HG03095 (cell line): ENCODE measurements around the gene PANX2.
"Not testable (repeated sequence)": the region's sequence is repeated elsewhere in the genome, so short reads cannot be mapped to it uniquely, and the experiment has no call there.

Source experiments
- ATAC-seq: cut with Tn5 transposase; IDR thresholded peaks from one replicate; pipeline ENCODE4 v1.9.1; 2021; ENCODE audit warnings: moderate library complexity; ENCODE audit not compliant: unreplicated experiment

PANX2 gene

DNA sequence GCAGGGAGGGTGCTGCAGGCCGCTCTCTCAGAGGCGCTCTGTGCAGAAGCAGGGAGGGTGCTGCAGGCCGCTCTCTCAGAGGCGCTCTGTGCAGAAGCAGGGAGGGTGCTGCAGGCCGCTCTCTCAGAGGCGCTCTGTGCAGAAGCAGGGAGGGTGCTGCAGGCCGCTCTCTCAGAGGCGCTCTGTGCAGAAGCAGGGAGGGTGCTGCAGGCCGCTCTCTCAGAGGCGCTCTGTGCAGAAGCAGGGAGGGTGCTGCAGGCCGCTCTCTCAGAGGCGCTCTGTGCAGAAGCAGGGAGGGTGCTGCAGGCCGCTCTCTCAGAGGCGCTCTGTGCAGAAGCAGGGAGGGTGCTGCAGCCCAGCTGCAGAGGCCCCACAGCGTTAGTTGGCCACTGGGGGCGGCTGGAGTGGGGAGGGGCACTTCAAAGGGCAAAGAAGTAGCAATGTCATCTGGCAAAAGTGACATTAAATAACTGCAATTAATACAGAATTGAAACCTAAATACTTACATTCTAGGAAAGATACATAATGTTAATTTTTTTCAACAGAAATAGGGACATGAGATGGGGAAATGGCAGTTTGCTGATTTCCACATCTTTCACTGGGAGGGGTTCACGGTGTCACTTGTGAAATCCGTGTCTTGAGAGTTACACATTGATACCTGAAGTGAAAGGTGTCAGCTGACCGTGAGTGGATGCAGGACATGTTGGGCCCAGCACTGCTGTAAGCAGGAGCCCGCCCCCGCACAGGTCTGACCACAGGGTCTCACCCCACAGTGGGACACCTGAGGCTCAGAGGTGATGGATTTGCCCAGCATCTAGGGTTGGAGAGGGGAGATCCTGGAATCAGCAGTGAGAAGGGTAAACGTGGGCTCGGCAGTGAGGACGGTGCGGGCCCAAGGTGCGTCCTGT, 23.0 kb upstream of the PANX2 start:
- not testable (repeated sequence) for ATAC-seq

DNA sequence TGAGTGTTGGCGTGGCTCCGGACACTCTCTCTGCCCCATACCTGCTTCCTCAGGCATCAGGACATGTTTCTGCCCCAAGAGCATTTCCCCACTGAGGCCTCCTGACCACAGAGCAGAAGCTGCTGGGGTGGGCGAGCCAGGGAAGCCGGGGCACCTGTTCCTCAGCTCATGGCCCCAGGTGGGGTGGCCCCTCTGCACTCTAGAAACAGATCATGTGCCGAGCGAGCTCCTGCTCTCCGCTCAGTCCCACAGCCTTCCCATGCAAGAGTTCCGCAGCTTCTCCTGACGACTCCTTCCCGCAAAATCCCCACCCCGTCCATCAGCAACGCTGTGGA, 22.4 kb upstream of the PANX2 start:
- ATAC-seq = no peak

GRCh38 chr22:50148991-50149721, 21.4 kb upstream of the PANX2 start:
- no peak for ATAC-seq

- ATAC-seq = no peak
Measured at GRCh38 chr22:50150161-50151129, 20.1 kb upstream of the PANX2 start.

DNA sequence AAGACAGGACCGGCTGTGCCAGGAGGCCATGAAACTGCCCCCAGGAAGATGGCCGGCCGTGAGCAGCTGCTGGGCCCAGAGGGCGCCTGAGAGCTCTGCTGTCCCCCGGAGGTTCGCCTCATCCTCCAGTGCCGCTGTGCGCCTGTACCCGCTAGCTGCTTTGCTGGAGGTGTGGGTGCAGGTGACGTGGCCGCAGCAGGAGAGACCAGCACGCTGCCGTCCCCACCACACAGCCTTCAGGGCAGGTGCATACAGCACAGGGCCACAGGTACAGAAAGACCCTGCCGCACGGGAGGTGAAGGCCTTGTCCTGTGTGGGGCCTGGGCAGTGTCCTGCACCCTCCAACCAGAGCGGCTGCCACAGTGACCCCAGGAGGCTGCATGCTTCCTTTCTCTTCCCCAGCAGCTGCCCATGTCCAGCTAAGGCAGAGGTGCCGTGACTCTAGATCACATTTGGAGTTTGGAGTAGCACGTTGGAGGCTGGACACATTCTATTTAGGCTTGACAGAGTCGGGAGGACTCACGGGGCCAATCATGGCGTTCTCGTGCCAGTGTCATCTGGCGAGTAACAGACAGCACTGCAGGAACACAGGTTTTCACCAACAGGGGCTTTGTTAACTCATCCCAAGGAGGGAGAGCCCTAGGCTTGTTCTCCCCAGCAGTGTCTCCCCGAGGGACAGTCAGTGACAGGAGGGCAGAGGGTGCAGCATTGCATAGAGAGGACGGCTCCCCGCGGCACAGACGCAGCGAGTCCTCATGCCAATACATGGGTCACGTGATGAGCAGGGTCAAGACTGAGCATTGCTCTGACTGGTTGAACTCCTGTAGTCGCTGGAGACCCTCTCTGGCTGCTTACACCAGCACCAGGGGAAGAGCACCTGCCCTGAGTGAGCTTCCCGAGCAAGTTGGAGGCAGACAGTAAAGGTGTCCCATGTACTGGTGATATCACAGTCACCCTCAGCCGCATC, 18.7 kb upstream of the PANX2 start:
- ATAC-seq = no peak

GRCh38 chr22:50153056-50153755, 17.3 kb upstream of the PANX2 start:
- ATAC-seq = no peak

DNA sequence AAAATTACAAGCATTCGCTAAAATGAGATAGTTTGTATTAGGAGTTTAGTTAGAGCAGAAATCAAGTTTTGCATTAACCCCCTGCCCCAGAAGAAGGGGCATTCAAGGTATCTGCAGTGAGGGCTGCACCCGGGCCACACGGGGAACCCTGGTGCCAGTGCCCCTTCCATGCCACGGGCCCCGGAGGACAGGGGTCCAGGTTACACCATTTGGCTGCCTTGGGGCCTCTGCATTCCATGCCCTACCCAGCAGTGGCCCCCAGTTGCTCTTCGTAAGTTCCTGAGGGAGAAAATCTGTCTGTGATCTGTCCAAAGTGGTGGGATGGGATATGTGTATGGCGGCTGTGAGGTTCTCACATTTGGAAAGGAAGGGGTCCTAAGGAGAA, 16.8 kb upstream of the PANX2 start:
- no peak for ATAC-seq

DNA sequence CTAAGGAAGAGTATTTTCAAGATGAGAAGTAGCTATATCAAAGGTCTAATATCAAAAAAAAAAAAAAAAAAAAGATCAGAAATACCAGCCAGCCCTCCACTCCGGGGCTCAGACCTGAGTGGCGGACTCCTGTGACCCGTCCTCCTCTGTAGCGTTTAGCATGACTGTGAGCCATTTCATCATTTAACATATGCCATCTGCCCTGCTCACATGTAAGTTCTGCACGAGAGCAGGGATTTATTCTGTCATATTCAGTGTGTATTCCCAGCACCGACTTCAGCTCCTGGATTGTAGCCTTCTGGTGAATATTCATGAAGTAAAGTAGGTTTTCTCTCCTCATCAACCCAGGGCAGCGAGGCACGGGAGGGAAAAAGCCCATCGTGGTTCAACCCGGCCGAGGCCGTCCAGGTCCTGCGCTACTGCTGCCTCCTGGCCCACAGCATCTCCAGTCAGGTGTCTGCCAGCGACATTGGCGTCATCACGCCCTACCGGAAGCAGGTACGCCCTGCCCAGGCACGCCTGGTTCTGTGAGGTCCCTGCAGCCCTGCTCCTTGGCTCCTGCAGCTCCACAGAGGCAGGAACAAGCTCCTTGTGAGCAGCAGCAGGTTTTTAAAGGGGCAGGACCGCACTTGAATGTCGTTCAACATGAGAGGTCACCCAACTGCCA, 12.7 kb upstream of the PANX2 start:
- no peak for ATAC-seq

GRCh38 chr22:50160947-50161346, 9.6 kb upstream of the PANX2 start:
- no peak for ATAC-seq

GRCh38 chr22:50161508-50162390, 8.8 kb upstream of the PANX2 start:
- ATAC-seq = no peak

DNA sequence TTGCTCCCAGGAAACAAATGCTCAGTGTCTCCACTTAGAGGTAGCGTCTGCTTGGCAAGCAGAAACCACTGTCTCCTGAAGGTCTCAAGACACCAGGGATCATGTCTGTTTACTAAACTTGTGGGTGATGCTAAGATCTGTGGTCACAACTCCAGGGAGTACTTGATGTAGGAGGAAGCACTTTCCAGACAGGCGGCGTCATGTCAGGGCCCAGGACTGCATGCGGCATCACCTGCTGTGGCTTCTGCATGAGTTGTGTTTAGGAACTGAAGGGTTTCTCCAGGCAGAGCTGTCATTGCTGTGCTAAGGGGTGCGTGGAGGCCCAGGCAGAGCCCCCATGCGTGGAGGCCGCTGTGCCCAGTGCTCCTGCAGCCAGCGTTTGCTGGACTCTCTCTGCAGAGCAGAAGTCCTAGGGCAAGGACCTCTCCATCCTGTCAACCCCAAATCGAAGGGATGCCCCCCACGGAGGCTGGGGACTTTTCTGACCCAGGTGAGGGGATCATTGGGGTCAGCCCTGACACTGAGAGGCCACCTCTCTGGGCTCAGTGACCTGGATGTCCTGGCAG, 8.1 kb upstream of the PANX2 start:
- ATAC-seq = no peak

GRCh38 chr22:50165436-50166123, 5.0 kb upstream of the PANX2 start:
- no peak for ATAC-seq

DNA sequence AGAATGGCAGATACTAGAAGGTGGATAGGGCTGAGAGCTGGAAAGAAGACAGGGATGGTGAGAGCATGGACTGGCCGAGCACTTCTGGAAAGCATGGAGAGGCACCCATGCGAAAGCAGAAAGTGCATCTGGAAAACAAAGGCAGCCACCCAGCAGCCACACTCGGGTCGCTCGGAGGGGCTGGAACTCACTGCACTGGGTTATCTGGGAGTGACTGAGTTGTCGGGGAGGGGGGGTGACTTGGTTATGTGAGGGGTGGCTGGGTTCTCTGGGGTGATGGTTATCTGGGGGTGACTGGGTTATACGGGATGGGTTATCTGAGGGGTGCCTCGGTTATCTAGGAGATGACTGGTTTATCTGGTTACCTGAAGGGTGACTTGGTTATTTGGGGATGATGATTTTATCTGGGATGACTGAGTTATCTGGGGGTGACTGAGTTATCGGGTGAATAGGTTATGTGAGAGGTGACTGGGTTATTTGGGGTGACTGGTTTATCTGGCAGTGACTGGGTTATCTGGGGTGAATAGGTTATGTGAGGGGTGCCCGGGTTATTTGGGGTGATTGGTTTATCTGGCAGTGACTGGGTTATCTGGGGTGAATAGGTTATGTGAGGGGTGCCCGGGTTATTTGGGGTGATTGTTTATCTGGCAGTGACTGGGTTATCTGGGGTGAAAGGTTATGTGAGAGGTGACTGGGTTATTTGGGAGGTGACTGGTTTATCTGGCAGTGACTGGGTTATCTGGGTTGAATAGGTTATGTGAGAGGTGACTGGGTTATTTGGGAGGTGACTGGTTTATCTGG, 2.6 kb upstream of the PANX2 start:
- ATAC-seq = no peak

GRCh38 chr22:50168490-50169180, 1.9 kb upstream of the PANX2 start:
- not testable (repeated sequence) for ATAC-seq

DNA sequence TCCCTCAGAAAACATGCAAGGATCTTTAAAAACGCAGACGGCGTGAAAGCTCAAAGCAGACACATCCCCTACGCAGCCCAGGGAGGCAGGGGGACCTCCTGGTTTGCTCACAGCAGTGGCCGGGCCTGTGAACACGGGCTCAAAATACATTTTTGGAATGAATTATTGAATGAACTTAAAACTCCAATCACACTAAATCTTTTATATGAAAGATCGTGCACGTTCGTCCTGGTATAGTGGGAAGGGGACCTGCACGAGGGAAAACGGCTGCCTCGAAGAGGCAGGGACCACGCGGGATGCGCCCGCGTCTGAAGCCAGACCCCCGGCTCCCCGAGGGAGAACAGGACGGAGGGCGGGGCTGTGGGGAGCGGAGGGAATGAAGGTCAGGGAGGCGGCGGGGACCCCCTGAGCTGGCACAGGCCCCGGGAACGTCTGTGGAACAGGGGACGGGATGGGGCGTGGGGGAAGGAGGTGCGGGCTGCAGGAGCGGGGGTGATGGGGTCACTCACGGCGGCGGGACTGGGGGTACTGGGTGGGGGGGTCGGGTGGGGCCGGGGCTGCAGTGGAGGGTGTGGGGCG, 1.3 kb upstream of the PANX2 start:
- no peak for ATAC-seq
